CD4-positive, alpha-beta T cell (primary cell): Measurements from ENCODE around the gene PSMB9. TPM values are rescaled to one million over a fixed set of nuclear protein-coding genes. Genes with fewer than 3 reads are reported as not detected.

Source experiments
- ATAC-seq: fragments of 200-7000 bp; cut with Tn5 transposase; one replicate; pipeline ENCODE4 v1.10.0; 2022; ENCODE audit warnings: mild to moderate bottlenecking; ENCODE audit not compliant: poor library complexity
- CTCF ChIA-PET: fragments of 350-600 bp; sonication (Branson Sonifier 250); formaldehyde crosslinking; loops from one replicate; lab custom pipeline; 2021; ENCODE audit warnings: antibody characterized with exemption, inconsistent platforms; lab: Charles Lee
- POLR2A ChIA-PET: fragments of 350-600 bp; sonication (Branson Sonifier 250); formaldehyde crosslinking; loops from one replicate; lab custom pipeline; 2021; ENCODE audit warnings: antibody characterized with exemption, inconsistent platforms; lab: Charles Lee
- DNase-seq, 14 experiments: peaks; one replicate each; pipeline ENCODE4 v3.0.0-alpha.2; 2013 to 2020; ENCODE audit warnings: mixed read lengths in 2 of 14
- H3K27ac ChIP-seq, 2 donors: one replicate each; pipeline versions ENCODE4 v1.5.1 to v1.7.0; 2013; ENCODE audit warnings: low read length in 2 of 2, low read depth in 1 of 2, mild to moderate bottlenecking in 1 of 2
- H3K27me3 ChIP-seq, 2 experiments: 1 replicate in 1 of 2; 2 replicates in 1 of 2; pipeline versions ENCODE4 v1.6.1 to v1.7.0; 2013; ENCODE audit warnings: low read length in 2 of 2, control low read depth in 1 of 2, mild to moderate bottlenecking in 1 of 2, moderate library complexity in 1 of 2; ENCODE audit not compliant: insufficient read depth in 2 of 2, control insufficient read depth in 1 of 2
- H3K36me3 ChIP-seq: one replicate; pipeline ENCODE4 v1.6.1; 2013; ENCODE audit warnings: low read length, control low read depth; ENCODE audit not compliant: insufficient read depth
- H3K4me1 ChIP-seq: one replicate; pipeline ENCODE4 v1.6.1; 2013; ENCODE audit warnings: low read length, control low read depth; ENCODE audit not compliant: insufficient read depth
- H3K4me3 ChIP-seq: one replicate; pipeline ENCODE4 v1.5.1; 2013; ENCODE audit warnings: mild to moderate bottlenecking, low read length, moderate library complexity
- H3K9me3 ChIP-seq, 2 experiments: 1 replicate in 1 of 2; 2 replicates in 1 of 2; pipeline versions ENCODE4 v1.6.1 to v1.7.0; 2013; ENCODE audit warnings: low read length in 2 of 2, mild to moderate bottlenecking in 2 of 2, control low read depth in 1 of 2, moderate library complexity in 1 of 2; ENCODE audit not compliant: control insufficient read depth in 1 of 2, insufficient read depth in 1 of 2
- H3K27ac Mint-ChIP-seq: one replicate; pipeline ENCODE4 v1.8.0; 2020; ENCODE audit warnings: mixed read lengths
- H3K27me3 Mint-ChIP-seq: one replicate; pipeline ENCODE4 v1.8.0; 2021; ENCODE audit warnings: mixed read lengths
- H3K36me3 Mint-ChIP-seq: one replicate; pipeline ENCODE4 v1.8.0; 2021; ENCODE audit warnings: low read depth, mixed read lengths
- H3K4me1 Mint-ChIP-seq: one replicate; pipeline ENCODE4 v1.8.0; 2021; ENCODE audit warnings: low read depth, mixed read lengths
- H3K4me3 Mint-ChIP-seq: one replicate; pipeline ENCODE4 v1.8.0; 2020; ENCODE audit warnings: mild to moderate bottlenecking, mixed read lengths
- H3K9me3 Mint-ChIP-seq: one replicate; pipeline ENCODE4 v1.8.0; 2020; ENCODE audit warnings: mixed read lengths
- intact Hi-C, 2 experiments: fragments of 100-400 bp; cut with DNase I in 1 of 2; cut with micrococcal nuclease in 1 of 2; formaldehyde crosslinking; loops; one replicate each; pipeline versions ENCODE4 v1.15.1 to v1.9.0; 2023 to 2025; cut with DNase I, micrococcal nuclease
- total RNA-seq, 174 experiments: library from RNA in 2 of 174; stranded (reverse) in 2 of 174; gene quantifications; one replicate each; pipeline ENCODE4 v1.2.3 and lab custom pipeline; 2021 to 2026
- TF ChIP-seq, protein P1 (sequence below): fragments of 200-600 bp; IDR thresholded peaks from one replicate; pipeline ENCODE4 v1.8.0; 2022; ENCODE audit warnings: antibody characterized with exemption, mild to moderate bottlenecking

Gene PSMB9
- total RNA-seq, 2 experiments from 2014 or later, result 37.2 to 38.4 TPM

DNA sequence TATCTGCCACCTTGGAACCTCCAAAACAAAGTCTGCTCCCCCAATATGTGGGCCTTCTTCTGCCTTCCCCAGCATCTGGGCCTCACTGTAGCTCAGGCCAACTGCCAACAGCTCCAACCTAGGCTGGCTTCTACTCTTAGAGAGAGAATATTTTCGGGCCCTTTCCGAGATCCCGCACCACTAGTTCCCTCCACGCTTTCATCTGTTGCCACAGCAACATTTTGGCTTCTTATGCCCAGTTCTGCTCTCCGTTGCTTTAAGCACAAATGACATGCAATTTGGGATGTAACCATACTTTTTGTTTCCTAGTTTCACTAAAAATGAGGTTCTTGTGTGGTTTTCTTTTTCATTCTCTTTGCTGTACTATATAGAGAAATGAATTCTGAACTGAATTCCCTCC lies 33.6 kb downstream of the PSMB9 start:
- Histone ChIP-seq H3K27me3 (no peaks in the 10 kb centered on the region), H3K27ac (no peak overlapping the region), H3K4me3 (no peak overlapping the region), H3K4me1 (no peaks in the 10 kb centered on the region), H3K36me3 (no peaks in the 10 kb centered on the region), H3K9me3 (no peaks in the 10 kb centered on the region)
- DNase-seq, result no peak
- Mint-ChIP-seq H3K27ac (no peak overlapping the region), H3K4me3 (no peak overlapping the region), H3K36me3 (no peaks in the 10 kb centered on the region), H3K27me3 (no peaks in the 10 kb centered on the region), H3K4me1 (no peaks in the 10 kb centered on the region), H3K9me3 (no peaks in the 10 kb centered on the region)
- ATAC-seq, result no peak
- ChIA-PET CTCF (no interaction called here), POLR2A (no interaction called here)
- intact Hi-C loops, result loop anchor here in 1 of 2 experiments (2.0 to 5.0 kb wide), 2 partner anchors 45 to 195 kb away; no protein-coding TSS in a partner anchor
- TF ChIP-seq, protein P1, sequence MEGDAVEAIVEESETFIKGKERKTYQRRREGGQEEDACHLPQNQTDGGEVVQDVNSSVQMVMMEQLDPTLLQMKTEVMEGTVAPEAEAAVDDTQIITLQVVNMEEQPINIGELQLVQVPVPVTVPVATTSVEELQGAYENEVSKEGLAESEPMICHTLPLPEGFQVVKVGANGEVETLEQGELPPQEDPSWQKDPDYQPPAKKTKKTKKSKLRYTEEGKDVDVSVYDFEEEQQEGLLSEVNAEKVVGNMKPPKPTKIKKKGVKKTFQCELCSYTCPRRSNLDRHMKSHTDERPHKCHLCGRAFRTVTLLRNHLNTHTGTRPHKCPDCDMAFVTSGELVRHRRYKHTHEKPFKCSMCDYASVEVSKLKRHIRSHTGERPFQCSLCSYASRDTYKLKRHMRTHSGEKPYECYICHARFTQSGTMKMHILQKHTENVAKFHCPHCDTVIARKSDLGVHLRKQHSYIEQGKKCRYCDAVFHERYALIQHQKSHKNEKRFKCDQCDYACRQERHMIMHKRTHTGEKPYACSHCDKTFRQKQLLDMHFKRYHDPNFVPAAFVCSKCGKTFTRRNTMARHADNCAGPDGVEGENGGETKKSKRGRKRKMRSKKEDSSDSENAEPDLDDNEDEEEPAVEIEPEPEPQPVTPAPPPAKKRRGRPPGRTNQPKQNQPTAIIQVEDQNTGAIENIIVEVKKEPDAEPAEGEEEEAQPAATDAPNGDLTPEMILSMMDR, result no peak

DNA sequence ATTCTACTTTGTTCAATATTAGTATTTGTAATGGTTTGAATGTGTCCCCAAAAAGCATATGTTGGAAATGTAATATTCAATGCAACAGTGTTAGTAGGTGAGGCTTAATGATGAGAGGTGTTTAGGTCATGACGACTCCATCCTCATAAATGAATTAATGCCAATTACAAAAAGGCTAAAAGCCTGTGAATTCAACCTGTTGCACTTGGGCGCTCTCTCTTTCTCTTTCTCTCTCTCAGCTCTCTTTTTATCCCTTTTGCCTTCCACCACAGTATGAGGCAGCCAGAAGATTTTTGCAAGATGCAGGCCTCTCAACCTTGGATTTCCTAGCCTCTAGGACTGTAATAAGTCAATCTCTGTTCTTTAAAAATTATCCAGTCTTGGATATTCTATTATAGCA lies 34.6 kb downstream of the PSMB9 start:
- intact Hi-C loops, result loop anchor here in 1 of 2 experiments (5.0 kb wide), 1 partner anchor 194 kb away; no protein-coding TSS in a partner anchor
- no peak overlapping the region for H3K27ac Mint-ChIP-seq
- POLR2A ChIA-PET, result no interaction called here

DNA sequence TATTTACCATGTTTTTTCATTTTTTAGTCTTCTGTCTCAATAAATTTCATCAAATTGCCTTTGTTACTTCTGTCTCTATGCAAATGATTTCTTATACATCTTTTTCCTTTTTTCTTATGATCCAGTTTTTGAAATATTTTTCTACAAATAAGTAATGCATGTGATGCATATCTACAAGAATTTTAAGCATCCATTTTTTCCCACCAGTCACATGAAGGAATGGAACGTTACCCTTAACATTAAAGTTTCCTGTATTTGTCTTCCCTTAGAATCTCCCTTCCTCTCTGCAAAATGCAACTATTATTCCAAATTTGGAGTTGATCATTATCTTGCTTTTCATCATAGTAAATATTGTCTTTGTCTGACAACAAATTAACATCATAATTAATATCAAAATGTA lies 35.5 kb downstream of the PSMB9 start:
- POLR2A ChIA-PET, result interaction anchor here (1.3 kb wide), 1 partner anchor 82 kb away, joined by 6 read pairs; no protein-coding TSS in a partner anchor
- H3K27ac Mint-ChIP-seq, result no peak overlapping the region
- ATAC-seq, result no peak
- DNase-seq, result no peak
- CTCF ChIA-PET, result interaction anchor here (1.1 kb wide), 1 partner anchor 21 kb away, joined by 3 read pairs; no protein-coding TSS in a partner anchor
- H3K4me1 Mint-ChIP-seq, result peaks cover 12% of the 10 kb centered on the region
- Histone ChIP-seq H3K4me1 (peaks cover 6% of the 10 kb centered on the region), H3K4me3 (no peak overlapping the region), H3K36me3 (no peaks in the 10 kb centered on the region), H3K27ac (no peak overlapping the region), H3K9me3 (no peaks in the 10 kb centered on the region), H3K27me3 (no peaks in the 10 kb centered on the region)
- no peaks in the 10 kb centered on the region for H3K9me3 Mint-ChIP-seq
- TF ChIP-seq, protein P1, result no peak
- no peaks in the 10 kb centered on the region for H3K27me3 Mint-ChIP-seq
- peaks cover 7% of the 10 kb centered on the region for H3K36me3 Mint-ChIP-seq
- intact Hi-C loops, result loop anchor here in 1 of 2 experiments (5.0 kb wide), 1 partner anchor 193 kb away; no protein-coding TSS in a partner anchor
- H3K4me3 Mint-ChIP-seq, result no peak overlapping the region

More for the DNA sequence above, 34.6 kb downstream of the PSMB9 start:
- no peak overlapping the region for H3K4me3 Mint-ChIP-seq
- no peaks in the 10 kb centered on the region for H3K9me3 Mint-ChIP-seq
- H3K4me3 ChIP-seq, result no peak overlapping the region
- CTCF ChIA-PET, result no interaction called here
- TF ChIP-seq, protein P1, result no peak
- H3K4me1 ChIP-seq, result peaks cover 1% of the 10 kb centered on the region
- no peaks in the 10 kb centered on the region for H3K27me3 ChIP-seq
- H3K36me3 ChIP-seq, result no peaks in the 10 kb centered on the region
- ATAC-seq, result no peak
- no peaks in the 10 kb centered on the region for H3K27me3 Mint-ChIP-seq
- no peaks in the 10 kb centered on the region for H3K36me3 Mint-ChIP-seq
- H3K27ac ChIP-seq, result no peak overlapping the region
- no peak for DNase-seq
- H3K9me3 ChIP-seq, result no peaks in the 10 kb centered on the region
- H3K4me1 Mint-ChIP-seq, result peaks cover 4% of the 10 kb centered on the region
